K562 (cell line): ENCODE data around the gene OR5H2. TPM values are rescaled to one million over a fixed set of nuclear protein-coding genes. Genes with fewer than 3 reads are reported as not detected.
"Not testable (repeated sequence)": the region's sequence is repeated elsewhere in the genome, so short reads cannot be mapped to it uniquely, and the experiment has no call there.

Source experiments
- ATAC-seq: fragments of 200-7000 bp; cut with Tn5 transposase; 3 replicates; pipeline ENCODE4 v1.9.1; 2020; ENCODE audit warnings: moderate library complexity
- BruUV-seq: library from RNA; stranded (reverse); fragments of 400-500 nt; replicated peaks from 2 replicates; lab custom pipeline; 2021; lab: Mats Ljungman, UMichigan
- CTCF ChIA-PET: fragments of 300-600 bp; formaldehyde crosslinking; extraction: SDS; loops from one replicate; lab custom pipeline; 2021; ENCODE audit warnings: low intra/inter-chr PET ratio; lab: Yijun Ruan, JAX
- POLR2A ChIA-PET: fragments of 300-600, 350-650 bp; sonication (Branson Sonifier 250); formaldehyde crosslinking; extraction: SDS; loops from one replicate; lab custom pipeline; 2021; ENCODE audit warnings: antibody characterized with exemption, inconsistent platforms; lab: Yijun Ruan, JAX
- DNase-seq, 4 experiments: peaks; one replicate each; pipeline versions ENCODE4 v3.0.0 to v3.0.0-alpha.2; 2011 to 2018; ENCODE audit warnings: low spot score in 3 of 4, mixed read lengths in 3 of 4; ENCODE audit errors: extremely low read depth in 1 of 4
- FAIRE-seq: peaks from 2 replicates; lab custom pipeline; 2011; peaks lifted over from hg19 to GRCh38; lab: Jason Lieb, UNC
- H2AFZ ChIP-seq: 2 replicates; pipeline ENCODE4 v1.6.0; 2011; ENCODE audit warnings: low read depth, low read length, control low read depth, inconsistent platforms
- H3K27ac ChIP-seq: fragments of 200-600 bp; 3 replicates; pipeline ENCODE4 v1.8.0; 2011; ENCODE audit warnings: low read depth, mild to moderate bottlenecking, control low read depth, inconsistent platforms, low read length, moderate library complexity, mixed read lengths; ENCODE audit errors: extremely low read depth
- H3K27me3 ChIP-seq, 2 experiments: fragments of 300-600 bp in 1 of 2; 2 replicates in 1 of 2; 3 replicates in 1 of 2; pipeline versions ENCODE4 v1.6.0 to v1.8.0; 2011; ENCODE audit warnings: inconsistent platforms in 2 of 2, low read length in 2 of 2, mild to moderate bottlenecking in 1 of 2, mixed read lengths in 1 of 2, moderate library complexity in 1 of 2; ENCODE audit not compliant: control insufficient read depth in 2 of 2, insufficient read depth in 2 of 2
- H3K36me3 ChIP-seq: fragments of 300-600 bp; 3 replicates; pipeline ENCODE4 v1.8.0; 2011; ENCODE audit warnings: mild to moderate bottlenecking, low read length, inconsistent platforms; ENCODE audit not compliant: control insufficient read depth, insufficient read depth
- H3K4me1 ChIP-seq, 2 experiments: fragments of 200-600 bp in 1 of 2; replicated peaks in 1 of 2; 2 replicates in 1 of 2; 3 replicates in 1 of 2; pipeline versions ENCODE4 v1.5.1 to v1.8.0; 2011; ENCODE audit warnings: inconsistent platforms in 2 of 2, low read length in 2 of 2, mild to moderate bottlenecking in 1 of 2, mixed read lengths in 1 of 2, moderate library complexity in 1 of 2; ENCODE audit not compliant: control insufficient read depth in 2 of 2, insufficient read depth in 2 of 2
- H3K4me2 ChIP-seq: 2 replicates; pipeline ENCODE4 v1.6.1; 2011; ENCODE audit warnings: low read length, control low read depth, inconsistent platforms, mixed read lengths; ENCODE audit not compliant: insufficient read depth
- H3K4me3 ChIP-seq: fragments of 200-600 bp; sonication (generic), shearing (Covaris generic); 2 replicates; pipeline ENCODE4 v1.5.1; 2016; ENCODE audit warnings: control low read depth, inconsistent platforms
- H3K79me2 ChIP-seq: fragments of 200-600 bp; 3 replicates; pipeline ENCODE4 v1.8.0; 2011; ENCODE audit warnings: low read length, inconsistent platforms; ENCODE audit not compliant: control insufficient read depth, insufficient read depth
- H3K9ac ChIP-seq, 2 experiments: 2 replicates each; pipeline versions ENCODE4 v1.6.0 to v1.6.1; 2011; ENCODE audit warnings: low read depth in 2 of 2, low read length in 2 of 2, control low read depth in 1 of 2, inconsistent platforms in 1 of 2, mild to moderate bottlenecking in 1 of 2, mixed read lengths in 1 of 2; ENCODE audit not compliant: insufficient read depth in 1 of 2
- H3K9me1 ChIP-seq: one replicate; pipeline ENCODE4 v1.6.0; 2011; ENCODE audit warnings: inconsistent platforms, mild to moderate bottlenecking, low read length, moderate library complexity; ENCODE audit not compliant: control insufficient read depth, insufficient read depth
- H3K9me3 ChIP-seq: replicated peaks from 2 replicates; pipeline ENCODE4 v1.5.1; 2011; ENCODE audit warnings: low read depth, low read length, inconsistent platforms; ENCODE audit not compliant: control insufficient read depth, insufficient read depth
- H4K20me1 ChIP-seq: replicated peaks from 2 replicates; pipeline ENCODE4 v1.6.1; 2011; ENCODE audit warnings: low read length, inconsistent platforms, mixed read lengths; ENCODE audit not compliant: control insufficient read depth, insufficient read depth
- SREBF2 ChIP-seq: sonication (generic); formaldehyde crosslinking; IDR thresholded peaks from 2 replicates; pipeline ENCODE4 v1.4.0; 2020; ENCODE audit warnings: mild to moderate bottlenecking, missing genetic modification reagents
- WGBS: fragments of 100-300 bp; shearing (Covaris generic); methylation state at CpG from one replicate; pipeline ENCODE4 v1.1.6; 2016; ENCODE audit warnings: low coverage, mixed read lengths; ENCODE audit not compliant: insufficient coverage; ENCODE audit errors: missing lambda C conversion rate; 5-methylcytosine and 5-hydroxymethylcytosine counted together
- in situ Hi-C: fragments of 300-500 bp; cut with MboI; formaldehyde crosslinking; loops from 4 replicates; pipeline ENCODE4 v1.15.0; 2018; ENCODE audit warnings: inconsistent platforms, mixed read lengths
- intact Hi-C: fragments of 100-400 bp; cut with micrococcal nuclease; formaldehyde crosslinking; loops from 2 replicates; pipeline ENCODE4 v1.14.2; 2022
- polyA plus RNA-seq, 8 experiments: library from polyadenylated mRNA; depleted of rRNA in 4 of 8; stranded (reverse) in 5 of 8; unstranded in 3 of 8; fragments of >200 nt; fragmentation: Nextera tagmentation in 2 of 8; fragmentation: Illumina TruSeq in 1 of 8; extraction: Ambion mirVana in 2 of 8; extraction: Trizol in 1 of 8; gene quantifications; 2 replicates each; pipeline versions ENCODE4 v1.2.1 to v1.2.3, GENCODE V29; 2011 to 2014; ENCODE audit warnings: inconsistent platforms in 1 of 8, missing spikeins in 1 of 8
- total RNA-seq, 7 experiments: library from RNA; depleted of rRNA in 6 of 7; stranded (reverse); fragments of >200 nt in 6 of 7; fragmentation: Illumina TruSeq in 2 of 7; extraction: Trizol in 2 of 7; gene quantifications; 2 replicates each; pipeline versions ENCODE4 v1.2.1 to v1.2.3, GENCODE V29; 2011 to 2021; ENCODE audit warnings: low replicate concordance in 1 of 7
- TF ChIP-seq, protein P1 (sequence below), 2 experiments: IDR thresholded peaks; 2 replicates each; pipeline ENCODE4 v1.6.1; 2012; ENCODE audit warnings: improper control_type of control experiment in 2 of 2, low read depth in 2 of 2, low read length in 2 of 2, borderline replicate concordance in 1 of 2

The OR5H2 gene
- total and polyA plus RNA-seq, 9 of the 15 experiments (the other 6 are each of a cell fraction or from before 2014, with no cell fraction given) = not detected

- TF ChIP-seq, protein P1, sequence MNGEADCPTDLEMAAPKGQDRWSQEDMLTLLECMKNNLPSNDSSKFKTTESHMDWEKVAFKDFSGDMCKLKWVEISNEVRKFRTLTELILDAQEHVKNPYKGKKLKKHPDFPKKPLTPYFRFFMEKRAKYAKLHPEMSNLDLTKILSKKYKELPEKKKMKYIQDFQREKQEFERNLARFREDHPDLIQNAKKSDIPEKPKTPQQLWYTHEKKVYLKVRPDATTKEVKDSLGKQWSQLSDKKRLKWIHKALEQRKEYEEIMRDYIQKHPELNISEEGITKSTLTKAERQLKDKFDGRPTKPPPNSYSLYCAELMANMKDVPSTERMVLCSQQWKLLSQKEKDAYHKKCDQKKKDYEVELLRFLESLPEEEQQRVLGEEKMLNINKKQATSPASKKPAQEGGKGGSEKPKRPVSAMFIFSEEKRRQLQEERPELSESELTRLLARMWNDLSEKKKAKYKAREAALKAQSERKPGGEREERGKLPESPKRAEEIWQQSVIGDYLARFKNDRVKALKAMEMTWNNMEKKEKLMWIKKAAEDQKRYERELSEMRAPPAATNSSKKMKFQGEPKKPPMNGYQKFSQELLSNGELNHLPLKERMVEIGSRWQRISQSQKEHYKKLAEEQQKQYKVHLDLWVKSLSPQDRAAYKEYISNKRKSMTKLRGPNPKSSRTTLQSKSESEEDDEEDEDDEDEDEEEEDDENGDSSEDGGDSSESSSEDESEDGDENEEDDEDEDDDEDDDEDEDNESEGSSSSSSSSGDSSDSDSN (IDR thresholded peaks at IDR 0.05; ENCODE audit: borderline replicate concordance in 1 of 2, low read depth in 2 of 2, low read length in 2 of 2) = no peak
- TF ChIP-seq SREBF2 (CRISPR knock-in tag) = no peak
Measured at GRCh38 chr3:98246142-98246541, 36.2 kb upstream of the OR5H2 start (continued).

GRCh38 chr3:98256026-98256425, 26.3 kb upstream of the OR5H2 start:
- H3K9me1 ChIP-seq, H3K79me2 ChIP-seq, H3K27me3 ChIP-seq, POLR2A ChIA-PET, H3K9ac ChIP-seq, H3K4me2 ChIP-seq, H3K4me1 ChIP-seq, H3K9me3 ChIP-seq, H3K4me3 ChIP-seq, intact Hi-C loops, FAIRE-seq, CTCF ChIA-PET, H3K27ac ChIP-seq, DNase-seq, H2AFZ ChIP-seq, H4K20me1 ChIP-seq, BruUV-seq, H3K36me3 ChIP-seq, ATAC-seq, in situ Hi-C loops: not testable (repeated sequence)
- WGBS = 0% methylated on average over 4 of the region's 5 CpGs
